Prostate gland (tissue), 2 donors: ENCODE measurements around the gene DNAL4.

ENCODE experiments used
- CTCF ChIP-seq, 4 experiments: fragments of 200-600 bp in 2 of 4; fragments of 450-650 bp in 2 of 4; sonication (generic) in 2 of 4; IDR thresholded peaks; 1 replicate in 3 of 4; 2 replicates in 1 of 4; pipeline ENCODE4 v1.5.1; 2016 to 2019; ENCODE audit warnings: antibody characterized with exemption in 4 of 4, mild to moderate bottlenecking in 2 of 4, moderate library complexity in 2 of 4
- POLR2A ChIP-seq: fragments of 450-650 bp; IDR thresholded peaks from one replicate; pipeline ENCODE4 v1.6.1; 2016; ENCODE audit warnings: antibody characterized with exemption, mild to moderate bottlenecking
- POLR2AphosphoS5 ChIP-seq: sonication (generic); formaldehyde crosslinking; IDR thresholded peaks from one replicate; pipeline ENCODE4 v1.6.1; 2017; ENCODE audit warnings: antibody characterized with exemption

- no peak for TF ChIP-seq POLR2AphosphoS5
- TF ChIP-seq CTCF (IDR thresholded peaks at IDR 0.05) = no peak
- no peak for TF ChIP-seq POLR2A
Observed at GRCh38 chr22:38761202-38762162, 32.5 kb downstream of the DNAL4 start.
